Neural progenitor cell (in vitro differentiated cells): ENCODE results near the gene SCG2. TPM values are rescaled to one million over a fixed set of nuclear protein-coding genes. Genes with fewer than 3 reads are reported as not detected.
A peak's percentile ranks its signal among the peaks of the same experiment; 100 is the strongest.

Experiments used
- DNase-seq: peaks from one replicate; pipeline ENCODE4 v3.0.0-alpha.2; 2016; ENCODE audit warnings: low spot score
- H2AFZ ChIP-seq: fragments of 200-600 bp; sonication (generic); replicated peaks from 2 replicates; pipeline ENCODE4 v1.6.1; 2016; ENCODE audit warnings: antibody characterized with exemption
- H3F3A ChIP-seq: fragments of 200-600 bp; sonication (generic); 2 replicates; pipeline ENCODE4 v1.6.1; 2016; ENCODE audit warnings: antibody characterized with exemption, low read depth
- H3K27ac ChIP-seq: fragments of 200-600 bp; sonication (generic); 2 replicates; pipeline ENCODE4 v1.5.1; 2016; ENCODE audit warnings: mild to moderate bottlenecking
- H3K27me3 ChIP-seq: fragments of 200-600 bp; sonication (generic); 2 replicates; pipeline ENCODE4 v1.6.1; 2016; ENCODE audit warnings: mild to moderate bottlenecking, moderate library complexity
- H3K36me3 ChIP-seq: fragments of 200-600 bp; sonication (generic); 2 replicates; pipeline ENCODE4 v1.5.1; 2016
- H3K4me1 ChIP-seq: fragments of 200-600 bp; sonication (generic); 2 replicates; pipeline ENCODE4 v1.6.1; 2016; ENCODE audit warnings: mixed run types
- H3K4me2 ChIP-seq: fragments of 200-600 bp; sonication (generic); 2 replicates; pipeline ENCODE4 v1.6.1; 2016
- H3K4me3 ChIP-seq: fragments of 200-600 bp; sonication (generic); 2 replicates; pipeline ENCODE4 v1.5.1; 2016
- H3K79me2 ChIP-seq: fragments of 200-600 bp; sonication (generic); 2 replicates; pipeline ENCODE4 v1.6.1; 2016; ENCODE audit warnings: low read depth
- H3K9ac ChIP-seq: fragments of 200-600 bp; sonication (generic); 2 replicates; pipeline ENCODE4 v1.6.1; 2016
- H3K9me3 ChIP-seq: fragments of 200-600 bp; sonication (generic); 2 replicates; pipeline ENCODE4 v1.5.1; 2016; ENCODE audit warnings: low read depth
- H4K20me1 ChIP-seq: fragments of 200-600 bp; sonication (generic); 2 replicates; pipeline ENCODE4 v1.6.1; 2016; ENCODE audit warnings: low read depth
- H3K27ac Mint-ChIP-seq: 3 replicates; pipeline ENCODE4 v1.8.0; 2021; ENCODE audit warnings: mixed read lengths
- H3K27me3 Mint-ChIP-seq: 2 replicates; pipeline ENCODE4 v1.8.0; 2022; ENCODE audit warnings: low read depth, mild to moderate bottlenecking, inconsistent platforms, moderate library complexity, mixed read lengths; ENCODE audit not compliant: insufficient read depth
- H3K36me3 Mint-ChIP-seq: 3 replicates; pipeline ENCODE4 v1.8.0; 2021; ENCODE audit warnings: mixed read lengths
- H3K4me1 Mint-ChIP-seq: 3 replicates; pipeline ENCODE4 v1.8.0; 2021; ENCODE audit warnings: mixed read lengths
- H3K4me3 Mint-ChIP-seq: 3 replicates; pipeline ENCODE4 v1.8.0; 2021; ENCODE audit warnings: mild to moderate bottlenecking, moderate library complexity, mixed read lengths
- H3K9me3 Mint-ChIP-seq: 3 replicates; pipeline ENCODE4 v1.8.0; 2020; ENCODE audit warnings: mixed read lengths
- EZH2 ChIP-seq: fragments of 200-600 bp; sonication (generic); IDR thresholded peaks from 2 replicates; pipeline ENCODE4 v1.6.1; 2017; ENCODE audit warnings: antibody characterized with exemption, mild to moderate bottlenecking, moderate library complexity
- EZH2phosphoT487 ChIP-seq: fragments of 200-600 bp; sonication (generic); IDR thresholded peaks from 2 replicates; pipeline ENCODE4 v1.6.1; 2017; ENCODE audit warnings: antibody characterized with exemption
- total RNA-seq: library from RNA; depleted of rRNA; stranded (reverse); fragments of >200 nt; gene quantifications from 2 replicates; pipeline ENCODE4 v1.2.3, GENCODE V29; 2015; ENCODE audit warnings: low replicate concordance
- TF ChIP-seq, protein P1 (sequence below): fragments of 200-600 bp; sonication (generic); IDR thresholded peaks from 2 replicates; pipeline ENCODE4 v1.5.1; 2017; ENCODE audit warnings: antibody characterized with exemption, mild to moderate bottlenecking

Gene SCG2
- total RNA-seq, 1 donor from 2014 or later: 0.04 TPM

DNA sequence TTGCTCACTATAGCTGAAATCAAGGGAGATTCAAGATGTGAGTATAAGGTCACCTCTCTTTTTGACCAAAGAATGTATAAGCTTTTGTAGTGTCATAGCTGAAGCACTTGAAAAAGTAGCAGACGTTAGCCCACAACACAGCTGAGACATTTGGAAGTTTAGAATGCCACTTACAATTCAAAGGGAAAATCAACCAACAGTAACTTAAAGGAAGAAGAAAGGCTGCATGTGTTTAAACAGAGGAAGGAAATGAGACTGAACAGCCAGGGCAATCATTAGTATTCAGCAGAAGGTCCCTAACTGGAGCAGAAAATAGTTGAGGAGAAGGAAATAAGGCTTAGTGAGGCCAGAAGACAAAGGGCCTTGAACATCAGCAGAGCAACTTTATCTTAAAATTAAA is 23.5 kb upstream of the SCG2 start:
- no peaks in the 10 kb centered on the region for H3K9me3 Mint-ChIP-seq

DNA sequence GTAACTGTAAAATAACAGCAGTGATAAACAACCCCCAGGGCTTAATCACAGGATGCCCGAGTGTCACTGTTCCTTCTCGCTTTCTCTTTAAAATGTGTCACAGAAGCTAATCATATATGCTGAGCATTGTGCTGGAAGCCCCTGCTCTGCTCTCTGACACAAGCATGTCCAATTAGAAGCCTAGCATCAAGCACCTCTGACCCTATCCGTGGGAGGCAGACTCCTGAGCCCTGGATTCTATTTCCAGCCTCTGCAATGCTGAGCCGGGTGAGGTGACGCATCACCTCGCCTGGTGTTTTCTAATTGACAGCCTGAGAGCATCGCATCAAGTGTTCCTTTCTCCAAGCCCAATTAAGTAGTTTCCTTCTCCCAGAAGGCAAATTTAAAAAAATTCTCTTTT is 19.7 kb upstream of the SCG2 start:
- TF ChIP-seq EZH2 (no peak), EZH2phosphoT487 (no peak)
- TF ChIP-seq, protein P1, sequence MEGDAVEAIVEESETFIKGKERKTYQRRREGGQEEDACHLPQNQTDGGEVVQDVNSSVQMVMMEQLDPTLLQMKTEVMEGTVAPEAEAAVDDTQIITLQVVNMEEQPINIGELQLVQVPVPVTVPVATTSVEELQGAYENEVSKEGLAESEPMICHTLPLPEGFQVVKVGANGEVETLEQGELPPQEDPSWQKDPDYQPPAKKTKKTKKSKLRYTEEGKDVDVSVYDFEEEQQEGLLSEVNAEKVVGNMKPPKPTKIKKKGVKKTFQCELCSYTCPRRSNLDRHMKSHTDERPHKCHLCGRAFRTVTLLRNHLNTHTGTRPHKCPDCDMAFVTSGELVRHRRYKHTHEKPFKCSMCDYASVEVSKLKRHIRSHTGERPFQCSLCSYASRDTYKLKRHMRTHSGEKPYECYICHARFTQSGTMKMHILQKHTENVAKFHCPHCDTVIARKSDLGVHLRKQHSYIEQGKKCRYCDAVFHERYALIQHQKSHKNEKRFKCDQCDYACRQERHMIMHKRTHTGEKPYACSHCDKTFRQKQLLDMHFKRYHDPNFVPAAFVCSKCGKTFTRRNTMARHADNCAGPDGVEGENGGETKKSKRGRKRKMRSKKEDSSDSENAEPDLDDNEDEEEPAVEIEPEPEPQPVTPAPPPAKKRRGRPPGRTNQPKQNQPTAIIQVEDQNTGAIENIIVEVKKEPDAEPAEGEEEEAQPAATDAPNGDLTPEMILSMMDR: no peak
- Histone ChIP-seq H2AFZ (no peak overlapping the region), H3K9me3 (no peaks in the 10 kb centered on the region), H3K36me3 (no peaks in the 10 kb centered on the region), H3K79me2 (no peaks in the 10 kb centered on the region), H3K4me1 (peaks cover 26% of the 10 kb centered on the region), H4K20me1 (peaks cover 17% of the 10 kb centered on the region), H3K27me3 (peaks cover 99% of the 10 kb centered on the region), H3K9ac (no peak overlapping the region), H3F3A (peaks cover 21% of the 10 kb centered on the region), H3K4me2 (no peak overlapping the region), H3K4me3 (no peak overlapping the region), H3K27ac (no peak overlapping the region)
- Mint-ChIP-seq H3K4me3 (no peak overlapping the region), H3K36me3 (no peaks in the 10 kb centered on the region), H3K4me1 (peaks cover 65% of the 10 kb centered on the region), H3K9me3 (peaks cover 2% of the 10 kb centered on the region), H3K27me3 (peaks cover 15% of the 10 kb centered on the region), H3K27ac (no peak overlapping the region)
- peak; percentile 33 for DNase-seq

More for the DNA sequence above, 23.5 kb upstream of the SCG2 start:
- peaks cover 90% of the 10 kb centered on the region for H3K27me3 ChIP-seq
- DNase-seq: no peak
- no peak overlapping the region for H3K4me3 Mint-ChIP-seq
- no peak overlapping the region for H2AFZ ChIP-seq
- no peaks in the 10 kb centered on the region for H3K4me1 ChIP-seq
- peaks cover 38% of the 10 kb centered on the region for H3K4me1 Mint-ChIP-seq
- no peaks in the 10 kb centered on the region for H3K9me3 ChIP-seq
- no peak overlapping the region for H3K27ac Mint-ChIP-seq
- H3K27ac ChIP-seq: no peak overlapping the region
- no peaks in the 10 kb centered on the region for H3F3A ChIP-seq
- no peaks in the 10 kb centered on the region for H4K20me1 ChIP-seq
- TF ChIP-seq EZH2: no peak
- TF ChIP-seq, protein P1: no peak
- TF ChIP-seq EZH2phosphoT487: no peak
- no peaks in the 10 kb centered on the region for H3K79me2 ChIP-seq
- no peaks in the 10 kb centered on the region for H3K36me3 ChIP-seq
- H3K9ac ChIP-seq: no peak overlapping the region
- H3K36me3 Mint-ChIP-seq: no peaks in the 10 kb centered on the region
- peaks cover 2% of the 10 kb centered on the region for H3K27me3 Mint-ChIP-seq
- no peak overlapping the region for H3K4me3 ChIP-seq
- no peak overlapping the region for H3K4me2 ChIP-seq

DNA sequence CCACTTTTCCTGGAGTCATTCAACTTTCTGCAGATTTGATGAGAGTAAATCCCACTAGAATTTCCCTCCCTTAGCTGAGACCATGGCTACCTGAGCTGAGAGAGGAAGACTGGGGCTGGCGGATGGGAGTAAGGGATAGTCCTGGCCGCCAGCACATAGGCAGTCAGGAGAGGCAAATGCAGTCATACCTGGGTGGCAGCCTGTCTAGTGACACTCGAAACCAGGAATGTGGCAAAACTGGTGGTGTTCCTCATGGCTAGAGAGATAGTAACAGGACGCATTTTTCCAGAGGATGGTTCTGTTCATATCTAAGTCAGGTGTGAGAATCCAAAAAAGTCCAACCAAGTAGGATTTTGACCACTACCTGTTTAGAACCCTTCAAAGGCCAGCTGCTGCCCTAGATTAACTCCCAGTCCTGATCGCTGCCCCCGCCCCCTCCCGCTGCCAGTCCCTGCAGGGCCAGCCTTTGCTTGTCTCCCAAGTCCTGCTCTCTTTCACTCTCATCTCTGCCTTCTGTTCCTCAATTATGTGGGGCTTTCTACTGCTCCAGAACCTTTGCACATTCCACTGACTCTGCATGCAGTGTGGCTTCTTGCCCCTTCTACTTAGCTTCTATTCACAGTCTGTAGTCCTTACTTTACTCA is 17.4 kb upstream of the SCG2 start:
- Histone ChIP-seq H3K4me3 (no peak overlapping the region), H3K27me3 (peaks cover 99% of the 10 kb centered on the region), H3K4me1 (peaks cover 26% of the 10 kb centered on the region), H3K36me3 (no peaks in the 10 kb centered on the region), H3K27ac (no peak overlapping the region), H3K9ac (no peak overlapping the region), H3F3A (peaks cover 21% of the 10 kb centered on the region), H4K20me1 (peaks cover 17% of the 10 kb centered on the region), H2AFZ (no peak overlapping the region), H3K4me2 (peak overlapping the region; percentile 70), H3K79me2 (no peaks in the 10 kb centered on the region), H3K9me3 (no peaks in the 10 kb centered on the region)
- TF ChIP-seq, protein P1: no peak
- TF ChIP-seq EZH2phosphoT487: no peak
- TF ChIP-seq EZH2: no peak
- peaks cover 2% of the 10 kb centered on the region for H3K9me3 Mint-ChIP-seq
- DNase-seq: no peak
- peaks cover 19% of the 10 kb centered on the region for H3K27me3 Mint-ChIP-seq
- no peak overlapping the region for H3K4me3 Mint-ChIP-seq
- no peaks in the 10 kb centered on the region for H3K36me3 Mint-ChIP-seq
- H3K4me1 Mint-ChIP-seq: peaks cover 56% of the 10 kb centered on the region
- no peak overlapping the region for H3K27ac Mint-ChIP-seq
